HEK293T (cell line): Measurements from ENCODE around the gene NKAIN2.

Source experiments
- ARNT ChIP-seq: fragments of 450-650 bp; IDR thresholded peaks from 2 replicates; pipeline ENCODE4 v1.6.1; 2017; ENCODE audit warnings: mild to moderate bottlenecking
- NFRKB ChIP-seq: fragments of 450-650 bp; IDR thresholded peaks from 2 replicates; pipeline ENCODE4 v1.6.1; 2016; ENCODE audit warnings: mild to moderate bottlenecking, moderate library complexity

DNA sequence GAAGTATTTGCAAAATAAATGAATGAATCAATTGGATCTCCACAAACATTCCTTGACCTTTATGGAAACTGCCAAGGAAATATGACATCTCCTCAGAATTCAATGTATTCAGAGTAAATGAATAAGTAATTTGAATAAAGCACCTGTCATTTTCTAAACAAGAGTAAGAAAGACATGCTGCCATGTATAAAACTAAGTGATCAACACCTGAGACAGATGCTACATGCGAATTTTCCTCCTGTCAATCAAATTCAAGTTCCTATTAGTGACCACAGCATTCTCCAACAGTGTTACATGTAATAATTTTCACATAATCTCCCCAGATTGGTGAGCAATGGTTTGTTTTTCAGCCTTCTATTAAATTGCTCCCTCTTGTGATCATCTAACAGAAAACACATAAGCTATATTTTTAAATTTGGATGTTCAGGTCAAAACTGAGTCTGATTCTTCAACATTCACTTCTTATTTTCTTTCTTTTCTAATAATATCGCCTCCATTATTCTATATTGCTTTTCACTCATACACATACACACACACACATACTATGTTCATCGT is 995.4 kb downstream of the NKAIN2 start:
- TF ChIP-seq ARNT (no peak), NFRKB (no peak)
